A673 (cell line): ENCODE measurements around the gene TMTC2. TPM values are rescaled to one million over a fixed set of nuclear protein-coding genes. Genes with fewer than 3 reads are reported as not detected.

ENCODE experiments used
- BruUV-seq: library from RNA; stranded (reverse); fragments of 400-500 nt; replicated peaks from 2 replicates; lab custom pipeline; 2021; lab: Mats Ljungman, UMichigan
- CTCF ChIA-PET: fragments of 300-600 bp; sonication (Branson Sonifier 250); formaldehyde crosslinking; loops from one replicate; lab custom pipeline; 2022; ENCODE audit warnings: antibody characterized with exemption; lab: Charles Lee
- POLR2A ChIA-PET: fragments of 300-600 bp; sonication (Branson Sonifier 250); formaldehyde crosslinking; loops from one replicate; lab custom pipeline; 2022; ENCODE audit warnings: antibody characterized with exemption; ENCODE audit not compliant: low non-redundant PET; lab: Charles Lee
- DNase-seq: peaks from one replicate; pipeline ENCODE4 v3.0.0-alpha.2; 2015; ENCODE audit warnings: low spot score
- H3K27ac ChIP-seq: fragments of 200-600 bp; sonication (generic); 2 replicates; pipeline ENCODE4 v1.5.1; 2016; ENCODE audit warnings: mixed run types, low read depth, mild to moderate bottlenecking, mixed read lengths, antibody characterized with exemption, low read length; ENCODE audit not compliant: poor library complexity, severe bottlenecking
- H3K27me3 ChIP-seq: fragments of 200-600 bp; sonication (generic); replicated peaks from 2 replicates; pipeline ENCODE4 v1.6.1; 2017; ENCODE audit warnings: mixed run types, low read depth, mild to moderate bottlenecking, mixed read lengths, antibody characterized with exemption, low read length; ENCODE audit not compliant: insufficient read depth, poor library complexity
- H3K36me3 ChIP-seq: fragments of 200-600 bp; sonication (generic); 2 replicates; pipeline ENCODE4 v1.6.1; 2016; ENCODE audit warnings: mixed run types, mild to moderate bottlenecking, mixed read lengths, antibody characterized with exemption, low read length; ENCODE audit not compliant: insufficient read depth, poor library complexity, severe bottlenecking
- H3K4me1 ChIP-seq: fragments of 200-600 bp; sonication (generic); 2 replicates; pipeline ENCODE4 v1.6.1; 2017; ENCODE audit warnings: mixed run types, mild to moderate bottlenecking, mixed read lengths, antibody characterized with exemption, low read length; ENCODE audit not compliant: insufficient read depth, poor library complexity, severe bottlenecking
- H3K4me3 ChIP-seq: fragments of 200-600 bp; sonication (generic); 2 replicates; pipeline ENCODE4 v1.5.1; 2016; ENCODE audit warnings: low read depth, mixed run types, mild to moderate bottlenecking, mixed read lengths, low read length; ENCODE audit not compliant: poor library complexity, severe bottlenecking
- H3K9me3 ChIP-seq: fragments of 200-600 bp; sonication (generic); 2 replicates; pipeline ENCODE4 v1.6.1; 2016; ENCODE audit warnings: mixed run types, low read depth, mild to moderate bottlenecking, mixed read lengths, antibody characterized with exemption, low read length; ENCODE audit not compliant: poor library complexity, severe bottlenecking
- CTCF ChIP-seq: fragments of 300-800, 200-600 bp; sonication (generic); conservative IDR thresholded peaks from 2 replicates; pipeline ENCODE4 v1.5.1; 2017; ENCODE audit warnings: low read depth, mild to moderate bottlenecking, antibody characterized with exemption, low read length, moderate library complexity, mixed read lengths
- EZH2 ChIP-seq: fragments of 200-600 bp; sonication (generic); IDR thresholded peaks from 2 replicates; pipeline ENCODE4 v1.6.1; 2017; ENCODE audit warnings: borderline replicate concordance, low read depth, mild to moderate bottlenecking, mixed read lengths, antibody characterized with exemption, low read length; ENCODE audit not compliant: poor library complexity, severe bottlenecking
- intact Hi-C: fragments of 100-400 bp; cut with micrococcal nuclease; formaldehyde crosslinking; loops from one replicate; pipeline ENCODE4 v1.10.0; 2022; ENCODE audit not compliant: unreplicated experiment
- total RNA-seq: library from RNA; stranded (reverse); gene quantifications from 2 replicates; pipeline ENCODE4 v1.2.3, GENCODE V29; 2021

The TMTC2 gene
- total RNA-seq, 1 experiment from 2014 or later = 3.3 TPM

- Histone ChIP-seq H3K27ac (no peak overlapping the region), H3K36me3 (no peaks in the 10 kb centered on the region), H3K4me1 (no peaks in the 10 kb centered on the region), H3K27me3 (no peaks in the 10 kb centered on the region), H3K4me3 (no peak overlapping the region), H3K9me3 (no peaks in the 10 kb centered on the region)
- intact Hi-C loops = no loop called here
- POLR2A ChIA-PET = no interaction called here
- CTCF ChIA-PET = no interaction called here
- TF ChIP-seq CTCF = no peak
- TF ChIP-seq EZH2 = no peak
- BruUV-seq = no TSS peak
- no peak for DNase-seq
These were observed 22.8 kb upstream of the TMTC2 start for GRCh38 chr12:82663893-82664292.

- DNase-seq = no peak
- H3K36me3 ChIP-seq = no peaks in the 10 kb centered on the region
- ChIA-PET POLR2A (no interaction called here), CTCF (no interaction called here)
- no peak overlapping the region for H3K4me3 ChIP-seq
- no peaks in the 10 kb centered on the region for H3K4me1 ChIP-seq
- no peaks in the 10 kb centered on the region for H3K9me3 ChIP-seq
- TF ChIP-seq CTCF (no peak), EZH2 (no peak)
- no peak overlapping the region for H3K27ac ChIP-seq
- intact Hi-C loops = no loop called here
- no TSS peak for BruUV-seq
- no peaks in the 10 kb centered on the region for H3K27me3 ChIP-seq
These were observed 21.4 kb upstream of the TMTC2 start for GRCh38 chr12:82665142-82665923.

GRCh38 chr12:82666830-82667229 is 19.9 kb upstream of the TMTC2 start:
- BruUV-seq = no TSS peak
- no peak overlapping the region for H3K4me3 ChIP-seq
- no peaks in the 10 kb centered on the region for H3K4me1 ChIP-seq
- H3K9me3 ChIP-seq = no peaks in the 10 kb centered on the region
- H3K36me3 ChIP-seq = no peaks in the 10 kb centered on the region
- no peak for DNase-seq
- intact Hi-C loops = no loop called here
- TF ChIP-seq CTCF (no peak), EZH2 (no peak)
- ChIA-PET CTCF (no interaction called here), POLR2A (no interaction called here)
- H3K27ac ChIP-seq = no peak overlapping the region
- H3K27me3 ChIP-seq = no peaks in the 10 kb centered on the region
